Esophagus muscularis mucosa (tissue), 4 donors: Measurements from ENCODE around the gene MSANTD3. TPM values are rescaled to one million over a fixed set of nuclear protein-coding genes. Genes with fewer than 3 reads are reported as not detected.
A peak's percentile ranks its signal among the peaks of the same experiment; 100 is the strongest.

Source experiments
- DNase-seq: peaks from one replicate; pipeline ENCODE4 v3.0.0-alpha.2; 2017; ENCODE audit errors: extremely low spot score
- H3K27ac ChIP-seq, 4 donors: fragments of 200-600 bp; sonication (generic); replicated peaks in 1 of 4; 1 replicate in 3 of 4; 2 replicates in 1 of 4; pipeline ENCODE4 v1.5.1; 2016 to 2019; ENCODE audit warnings: mild to moderate bottlenecking in 1 of 4
- H3K27me3 ChIP-seq, 4 donors: fragments of 200-600 bp; sonication (generic); one replicate each; pipeline versions ENCODE4 v1.5.1 to v1.6.0; 2016 to 2019
- H3K36me3 ChIP-seq, 4 donors: fragments of 200-600 bp; sonication (generic); one replicate each; pipeline ENCODE4 v1.5.1; 2016 to 2019
- H3K4me1 ChIP-seq, 4 donors: fragments of 200-600 bp; sonication (generic); one replicate each; pipeline ENCODE4 v1.5.1; 2016 to 2019
- H3K4me3 ChIP-seq, 4 donors: fragments of 200-600 bp; sonication (generic); 1 replicate in 2 of 4; 2 replicates in 2 of 4; pipeline ENCODE4 v1.5.1; 2016 to 2019; ENCODE audit warnings: mild to moderate bottlenecking in 4 of 4, moderate library complexity in 1 of 4
- H3K9me3 ChIP-seq, 4 donors: fragments of 200-600 bp; sonication (generic); 1 replicate in 3 of 4; 2 replicates in 1 of 4; pipeline ENCODE4 v1.5.1; 2016 to 2019
- CTCF ChIP-seq, 3 experiments: fragments of 200-600 bp in 2 of 3; fragments of 450-650 bp in 1 of 3; sonication (generic) in 2 of 3; IDR thresholded peaks; one replicate each; pipeline ENCODE4 v1.5.1; 2017 to 2019; ENCODE audit warnings: antibody characterized with exemption in 3 of 3, mild to moderate bottlenecking in 2 of 3, moderate library complexity in 1 of 3
- EP300 ChIP-seq: sonication (generic); formaldehyde crosslinking; IDR thresholded peaks from one replicate; pipeline ENCODE4 v1.6.1; 2017; ENCODE audit warnings: antibody characterized with exemption
- POLR2A ChIP-seq: fragments of 450-650 bp; IDR thresholded peaks from one replicate; pipeline ENCODE4 v1.6.1; 2017; ENCODE audit warnings: antibody characterized with exemption, moderate library complexity, mild to moderate bottlenecking, low read depth
- POLR2AphosphoS5 ChIP-seq, 2 donors: sonication (generic); formaldehyde crosslinking; IDR thresholded peaks; one replicate each; pipeline ENCODE4 v1.6.1; 2017; ENCODE audit warnings: antibody characterized with exemption in 2 of 2
- WGBS: methylation state at CpG from one replicate; pipeline ENCODE4 v1.1.5; 2018; 5-methylcytosine and 5-hydroxymethylcytosine counted together
- intact Hi-C: fragments of 100-400 bp; cut with DNase I; formaldehyde crosslinking; loops from one replicate; pipeline ENCODE4 v1.15.1; 2023
- total RNA-seq, 4 donors: library from RNA; depleted of rRNA; stranded (reverse); fragments of >200 nt; gene quantifications; one replicate each; pipeline versions ENCODE4 v1.1.0 to v1.2.1, GENCODE V29; 2016

MSANTD3 gene
- total RNA-seq, 4 donors from 2014 or later: 28.5 to 50.4 (median 41.3) TPM

DNA sequence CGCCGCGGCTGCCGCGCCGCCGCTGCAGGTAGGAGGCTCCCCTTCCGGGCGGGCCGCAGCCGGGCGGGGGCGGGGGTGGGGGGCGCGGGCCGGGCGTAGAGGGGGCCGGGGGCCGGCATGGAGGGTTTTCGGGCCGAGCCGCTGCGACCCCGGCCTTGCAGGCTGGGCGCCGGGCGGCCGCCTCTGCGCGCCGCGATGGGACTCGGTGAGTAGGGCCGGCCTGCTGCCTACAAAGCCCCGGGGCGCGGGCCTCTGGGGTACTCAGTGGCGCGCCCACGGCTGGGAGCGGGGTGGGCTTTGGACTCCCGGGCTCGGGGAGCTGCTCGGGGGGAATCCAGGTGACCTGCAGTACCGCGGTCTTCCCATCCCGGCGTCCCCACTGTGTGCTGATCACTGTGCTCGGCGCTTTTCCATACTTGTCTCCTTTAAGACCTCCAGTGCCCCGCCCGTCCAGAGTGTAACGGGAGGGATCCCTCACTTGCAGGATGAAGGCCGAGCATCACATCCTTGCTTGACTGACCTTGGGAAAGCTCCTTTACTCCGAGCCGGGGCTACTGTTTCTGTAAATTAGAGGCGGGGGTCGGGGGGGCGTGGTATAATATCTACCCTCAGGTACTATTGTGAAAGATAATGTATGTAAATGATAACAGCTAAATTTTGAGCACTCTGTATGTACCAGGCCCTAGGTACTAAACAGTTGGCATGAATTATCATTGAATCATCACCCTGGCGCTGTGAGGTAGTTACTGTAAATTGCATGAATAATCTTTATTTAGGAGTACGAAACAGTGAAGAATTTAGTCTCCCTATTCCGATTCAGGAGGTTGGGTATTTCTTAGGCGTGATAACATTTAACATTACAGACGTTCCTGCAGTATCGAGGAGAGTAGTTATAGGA, 672 bp downstream of the MSANTD3 start:
- H3K4me3 ChIP-seq: peak overlapping the region; percentile 82 to 98 (median 86)
- 3% methylated on average over 39 of the region's 65 CpGs for WGBS
- H3K36me3 ChIP-seq: no peaks in the 10 kb centered on the region
- TF ChIP-seq POLR2A: no peak
- TF ChIP-seq POLR2AphosphoS5 (IDR thresholded peaks at IDR 0.05): peak in 1 of 2 donors; percentile 41
- peaks cover 32 to 41% (median 37%) of the 10 kb centered on the region in 4 donors for H3K4me1 ChIP-seq
- H3K27me3 ChIP-seq: no peaks in the 10 kb centered on the region
- no peak for DNase-seq
- no peaks in the 10 kb centered on the region for H3K9me3 ChIP-seq
- peak overlapping the region; percentile 94 to 97 (median 96) for H3K27ac ChIP-seq
- intact Hi-C loops: loop anchor here (5.0 kb wide), 2 partner anchors 75 to 170 kb away; partner anchors contain the start of gene TEX10

GRCh38 chr9:100428871-100429654, 2.1 kb downstream of the MSANTD3 start:
- peak overlapping the region; percentile 94 to 97 (median 96) for H3K27ac ChIP-seq
- no peak for DNase-seq
- no peaks in the 10 kb centered on the region for H3K36me3 ChIP-seq
- H3K4me3 ChIP-seq: no peak overlapping the region
- intact Hi-C loops: loop anchor here (5.0 kb wide), 2 partner anchors 77 to 168 kb away; partner anchors contain the start of gene TEX10
- H3K9me3 ChIP-seq: no peaks in the 10 kb centered on the region
- H3K4me1 ChIP-seq: peaks cover 32 to 42% (median 37%) of the 10 kb centered on the region in 4 donors
- no peaks in the 10 kb centered on the region for H3K27me3 ChIP-seq
- 46% methylated on average over 9 of the region's 9 CpGs for whole genome bisulfite sequencing
- peak; percentile 86 for TF ChIP-seq POLR2AphosphoS5 (IDR thresholded peaks at IDR 0.05)
- TF ChIP-seq CTCF (IDR thresholded peaks at IDR 0.05): no peak

DNA sequence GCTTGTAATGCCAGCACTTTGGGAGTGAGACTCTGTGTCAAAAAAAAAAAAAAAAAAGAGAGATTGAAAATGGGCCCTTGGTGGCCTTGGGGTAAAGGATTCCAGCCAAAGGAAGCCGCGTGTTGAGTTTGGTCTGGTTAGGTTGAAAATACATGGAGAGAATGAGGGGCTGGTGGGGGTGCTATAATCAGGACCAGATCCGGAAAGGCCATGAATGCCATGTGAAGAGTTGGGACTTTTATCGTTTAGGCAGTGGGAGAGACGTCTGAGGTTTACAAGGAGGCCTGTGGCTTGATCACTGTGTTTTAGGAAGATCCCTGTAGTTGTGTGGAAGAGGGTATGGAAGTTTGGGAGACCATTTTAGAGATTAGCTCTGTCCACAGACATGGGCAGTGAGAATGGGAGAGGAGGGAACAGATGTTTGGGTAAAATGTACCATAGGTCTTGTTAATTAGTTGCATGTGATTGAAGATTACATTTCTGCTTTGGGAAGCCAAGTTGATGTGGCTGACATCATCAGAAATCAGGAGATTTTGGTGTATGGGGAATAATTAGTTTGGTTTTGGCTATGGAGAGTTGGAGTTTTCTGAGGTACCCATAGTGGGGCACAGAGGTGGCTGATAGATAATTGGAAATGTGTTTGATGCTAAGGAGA, 3.5 kb downstream of the MSANTD3 start:
- Histone ChIP-seq H3K27ac (no peak overlapping the region), H3K4me3 (no peak overlapping the region), H3K4me1 (peaks cover 34 to 42% (median 37%) of the 10 kb centered on the region in 4 donors), H3K9me3 (no peaks in the 10 kb centered on the region), H3K27me3 (no peaks in the 10 kb centered on the region), H3K36me3 (no peaks in the 10 kb centered on the region)
- 93% methylated on average over 5 of the region's 5 CpGs for WGBS
- intact Hi-C loops: no loop called here
- no peak for DNase-seq
- TF ChIP-seq POLR2A (no peak), POLR2AphosphoS5 (IDR thresholded peaks at IDR 0.05) (no peak), CTCF (IDR thresholded peaks at IDR 0.05) (no peak), EP300 (no peak)

- Histone ChIP-seq H3K9me3 (no peaks in the 10 kb centered on the region), H3K4me1 (peaks cover 22 to 40% (median 33%) of the 10 kb centered on the region in 4 donors), H3K4me3 (no peak overlapping the region), H3K36me3 (no peaks in the 10 kb centered on the region), H3K27ac (no peak overlapping the region), H3K27me3 (no peaks in the 10 kb centered on the region)
- DNase-seq: no peak
- TF ChIP-seq CTCF (IDR thresholded peaks at IDR 0.05): no peak
- TF ChIP-seq POLR2A: no peak
- TF ChIP-seq POLR2AphosphoS5 (IDR thresholded peaks at IDR 0.05): no peak
- TF ChIP-seq EP300: no peak
- 93% methylated on average over 5 of the region's 5 CpGs for WGBS
- intact Hi-C loops: no loop called here
Observed at GRCh38 chr9:100431886-100432285, 4.9 kb downstream of the MSANTD3 start.
